OCI-LY3 (cell line): ENCODE measurements around the gene CTRL.

Experiments
- H2AFZ ChIP-seq: fragments of 200-600, 300-600 bp; shearing (Covaris generic); 2 replicates; pipeline ENCODE4 v1.6.0; 2014; ENCODE audit warnings: antibody characterized with exemption, low read depth, low read length
- H3K27ac ChIP-seq: fragments of 200-600, 300-600 bp; sonication (generic); 2 replicates; pipeline ENCODE4 v1.5.1; 2014; ENCODE audit warnings: mild to moderate bottlenecking, low read length, moderate library complexity, mixed read lengths
- H3K27me3 ChIP-seq: fragments of 200-600, 300-600 bp; sonication (generic); 2 replicates; pipeline ENCODE4 v1.6.1; 2014; ENCODE audit warnings: low read depth, low read length, mixed read lengths
- H3K36me3 ChIP-seq: fragments of 200-600, 300-600 bp; sonication (generic); replicated peaks from 2 replicates; pipeline ENCODE3; 2014; ENCODE audit warnings: low read depth, low read length, mixed read lengths
- H3K4me1 ChIP-seq: fragments of 300-600, 200-600 bp; sonication (generic); 2 replicates; pipeline ENCODE4 v1.6.1; 2014; ENCODE audit warnings: low read length, mixed read lengths
- H3K4me2 ChIP-seq: fragments of 200-600, 300-600 bp; sonication (generic); 2 replicates; pipeline ENCODE4 v1.6.1; 2014; ENCODE audit warnings: low read length, mixed read lengths
- H3K4me3 ChIP-seq: fragments of 300-600, 200-600 bp; sonication (generic); 2 replicates; pipeline ENCODE4 v1.5.1; 2014; ENCODE audit warnings: antibody characterized with exemption, mild to moderate bottlenecking, low read length, moderate library complexity
- H3K79me2 ChIP-seq: fragments of 300-600, 200-600 bp; shearing (Covaris generic); 2 replicates; pipeline ENCODE4 v1.6.1; 2014; ENCODE audit warnings: mild to moderate bottlenecking, low read length, mixed read lengths
- H3K9ac ChIP-seq: fragments of 300-600, 200-600 bp; shearing (Covaris generic); 2 replicates; pipeline ENCODE4 v1.6.0; 2014; ENCODE audit warnings: mild to moderate bottlenecking, low read length, moderate library complexity
- H3K9me3 ChIP-seq: fragments of 200-600, 300-600 bp; shearing (Covaris generic); 2 replicates; pipeline ENCODE4 v1.6.1; 2014; ENCODE audit warnings: low read length, mixed read lengths; ENCODE audit not compliant: insufficient read depth
- H4K20me1 ChIP-seq: fragments of 200-600, 300-600 bp; sonication (generic); 2 replicates; pipeline ENCODE4 v1.6.1; 2016; ENCODE audit warnings: low read length, mixed read lengths; ENCODE audit not compliant: insufficient read depth
- CTCF ChIP-seq: fragments of 200-600, 300-600 bp; sonication (generic); IDR thresholded peaks from 2 replicates; pipeline ENCODE4 v1.5.1; 2014; ENCODE audit warnings: antibody characterized with exemption, low read length, low read depth
- EZH2phosphoT487 ChIP-seq: fragments of 200-600 bp; shearing (Covaris generic); IDR thresholded peaks from 2 replicates; pipeline ENCODE4 v1.6.1; 2018; ENCODE audit warnings: antibody characterized with exemption, mixed run types, low read depth

The CTRL gene

DNA sequence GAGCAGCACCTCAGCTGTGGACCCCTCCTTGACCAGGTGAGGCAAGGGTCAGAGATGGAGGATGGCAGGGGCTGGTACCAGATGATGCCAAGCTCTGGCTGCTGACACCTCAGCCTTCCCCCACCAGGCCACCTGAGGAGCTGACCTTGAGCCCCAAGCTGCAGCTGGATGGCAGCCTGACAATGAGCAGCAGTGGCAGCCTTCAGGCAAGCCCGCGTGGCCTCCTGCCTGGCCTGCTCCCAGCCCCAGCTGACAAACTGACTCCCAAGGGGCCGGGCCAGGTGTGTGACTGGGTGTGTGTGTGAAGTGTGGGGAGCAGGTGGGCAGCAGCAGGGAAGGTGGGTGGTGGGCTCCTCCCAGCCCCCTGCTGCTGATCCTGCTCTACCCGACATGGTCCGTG is 51.7 kb downstream of the CTRL start:
- Histone ChIP-seq H3K9me3 (no peaks in the 10 kb centered on the region), H3K4me2 (no peak overlapping the region), H3K4me3 (no peak overlapping the region), H3K27ac (no peak overlapping the region), H3K79me2 (peaks cover 17% of the 10 kb centered on the region), H3K36me3 (peaks cover 62% of the 10 kb centered on the region), H3K27me3 (no peaks in the 10 kb centered on the region), H4K20me1 (0 out of 2 replicates have a peak, but pooled peaks cover 5% of the 10 kb centered on the region), H3K4me1 (no peaks in the 10 kb centered on the region), H3K9ac (no peak overlapping the region), H2AFZ (no peak overlapping the region)
- no peak for TF ChIP-seq EZH2phosphoT487
- no peak for TF ChIP-seq CTCF
